Left ventricle myocardium superior (tissue), 1 donor: Measurements from ENCODE around the gene PLPPR1. TPM values are rescaled to one million over a fixed set of nuclear protein-coding genes. Genes with fewer than 3 reads are reported as not detected.
A peak's percentile ranks its signal among the peaks of the same experiment; 100 is the strongest.

ENCODE experiments used
- ATAC-seq: fragments of 200-7000 bp; cut with Tn5 transposase; one replicate; pipeline ENCODE4 v1.9.1; 2020; ENCODE audit warnings: mild to moderate bottlenecking, moderate library complexity
- DNase-seq: peaks from one replicate; pipeline ENCODE4 v3.0.0-alpha.2; 2020
- intact Hi-C: fragments of 100-400 bp; cut with micrococcal nuclease; formaldehyde crosslinking; loops from one replicate; pipeline ENCODE4 v1.11.0; 2022
- total RNA-seq: library from RNA; stranded (reverse); fragmentation: NEBNext Ultra II Directional; extraction: Animal tissue kit (Norgen Biotek cat#: 25700); gene quantifications from one replicate; pipeline ENCODE4 v1.2.1, GENCODE V29; 2021
- donor health status: DM: no; HTN: yes; CAD: no; lungs with severe emphysema.

Gene PLPPR1
- total RNA-seq, 1 donor from 2014 or later, result not detected

DNA sequence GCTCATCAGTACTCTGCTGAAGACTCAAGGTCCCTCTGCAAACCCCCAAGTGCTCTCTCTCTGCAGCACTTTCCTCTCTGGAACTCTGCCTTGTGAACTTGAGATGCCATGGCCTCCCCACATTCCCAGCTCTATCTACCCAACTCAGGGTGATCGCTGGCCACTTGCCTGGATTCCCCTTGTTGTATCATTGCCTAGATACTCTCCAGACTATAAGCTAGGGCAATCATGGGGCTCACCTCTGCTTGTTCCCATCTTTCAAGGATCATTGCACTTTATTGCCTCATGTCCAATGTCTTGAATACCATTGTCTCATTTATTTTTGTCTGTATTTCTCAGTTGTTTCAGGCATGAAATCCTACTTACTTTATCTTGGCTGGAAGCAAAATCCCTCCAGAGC, 144.1 kb downstream of the PLPPR1 start:
- intact Hi-C loops, result no loop called here

DNA sequence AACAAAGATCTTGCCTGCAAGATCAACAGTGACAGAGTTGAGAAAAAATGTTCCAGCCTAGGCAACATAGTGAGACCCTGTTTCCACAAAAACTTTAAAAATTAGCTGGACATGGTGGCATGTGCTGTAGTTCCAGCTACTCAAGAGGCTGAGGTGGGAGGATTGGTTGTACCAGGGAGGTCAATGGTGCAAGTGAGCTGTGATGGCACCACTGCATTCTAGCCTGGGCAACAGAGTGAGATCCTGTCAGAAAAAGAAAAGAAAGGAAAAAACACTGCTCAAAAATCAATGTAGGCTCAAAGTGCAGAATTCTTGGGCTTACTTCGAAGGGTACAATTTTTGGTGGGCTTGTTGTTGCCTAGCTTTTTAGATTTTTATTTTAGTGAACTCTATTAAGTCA, 145.4 kb downstream of the PLPPR1 start:
- intact Hi-C loops, result no loop called here
- no peak for DNase-seq
- ATAC-seq, result no peak

More for the DNA sequence above, 144.1 kb downstream of the PLPPR1 start:
- ATAC-seq (no peak), DNase-seq (no peak)

DNA sequence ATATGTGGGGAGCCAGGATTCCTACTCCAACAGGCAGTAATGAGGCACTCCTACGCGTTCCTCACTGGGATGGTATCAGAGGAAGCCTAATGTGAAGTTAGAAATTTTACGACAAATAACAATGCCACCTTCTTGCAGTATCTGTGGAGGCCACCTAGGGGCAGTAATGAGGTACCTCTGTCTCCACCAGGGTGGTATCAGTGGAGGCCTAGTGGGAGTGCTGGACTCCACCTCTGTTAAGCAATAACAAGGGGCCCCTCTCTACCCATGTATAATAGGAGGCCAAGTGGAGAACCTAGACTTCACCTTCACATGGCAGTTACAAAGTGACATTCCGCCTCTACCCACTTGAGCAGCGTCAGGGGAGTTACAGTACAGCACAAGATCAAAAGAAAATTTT, 147.9 kb downstream of the PLPPR1 start:
- ATAC-seq (no peak), DNase-seq (no peak)
- intact Hi-C loops, result no loop called here

DNA sequence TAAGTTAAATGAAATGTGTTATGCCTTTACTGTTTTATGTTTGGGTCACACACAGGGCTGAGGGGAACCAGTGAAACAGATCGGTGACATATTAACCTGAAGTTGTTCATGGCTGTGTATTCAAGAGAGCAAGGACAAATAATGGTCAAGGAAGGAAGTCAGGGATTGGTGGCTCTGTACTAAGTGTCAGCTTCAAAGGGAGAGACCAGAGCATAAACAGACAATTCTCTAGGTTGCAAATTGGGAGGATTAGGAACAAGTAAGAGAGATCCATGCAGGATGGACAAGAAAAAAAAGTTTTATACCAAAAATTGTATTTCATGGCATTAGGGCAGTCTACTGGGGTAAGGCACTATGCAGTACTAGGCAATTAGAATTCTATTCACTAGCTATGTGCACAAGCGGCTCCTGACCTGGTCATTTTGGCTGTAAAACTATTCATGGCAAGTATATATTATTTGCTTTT, 156.3 kb downstream of the PLPPR1 start:
- DNase-seq, result no peak
- no peak for ATAC-seq
- intact Hi-C loops, result no loop called here

DNA sequence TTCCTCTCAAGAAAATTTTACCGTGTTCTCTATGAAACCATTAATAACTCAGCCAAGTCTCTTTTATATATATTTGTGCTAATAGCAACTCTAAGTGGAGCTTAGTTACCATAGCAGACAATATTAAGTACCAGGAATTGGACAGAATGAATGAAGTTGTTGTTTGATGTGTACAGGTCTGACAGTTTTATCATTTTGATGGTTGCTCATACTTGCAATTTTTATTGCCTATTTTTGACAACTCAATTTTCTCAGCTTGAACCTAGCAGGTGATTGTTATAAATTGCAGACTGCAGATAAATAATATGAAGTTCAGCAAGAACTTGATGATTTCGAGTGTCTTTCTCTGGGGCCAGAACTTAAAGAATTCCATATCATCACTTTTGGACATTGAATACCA, 163.2 kb downstream of the PLPPR1 start:
- DNase-seq (no peak), ATAC-seq (no peak)
- intact Hi-C loops, result no loop called here

DNA sequence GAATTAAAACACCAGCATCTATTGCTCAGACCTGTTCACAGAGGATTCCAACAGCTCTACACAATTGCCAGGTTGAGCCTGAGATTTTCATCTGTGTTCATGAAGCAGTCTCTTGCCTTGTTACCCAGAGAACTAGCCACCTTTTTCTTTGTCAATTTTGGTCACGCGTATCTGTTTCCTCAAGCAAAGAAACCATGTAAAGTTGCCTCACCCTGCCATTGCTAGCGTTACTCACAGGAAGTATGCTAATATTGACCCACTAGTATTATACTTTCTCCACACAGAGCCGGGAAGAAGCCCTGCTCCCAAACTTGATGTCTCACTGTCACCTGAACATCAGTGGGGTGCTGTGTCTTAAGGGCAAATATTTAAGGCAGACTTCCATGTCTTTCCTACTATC, 168.5 kb downstream of the PLPPR1 start:
- ATAC-seq (no peak), DNase-seq (no peak)
- intact Hi-C loops, result no loop called here

DNA sequence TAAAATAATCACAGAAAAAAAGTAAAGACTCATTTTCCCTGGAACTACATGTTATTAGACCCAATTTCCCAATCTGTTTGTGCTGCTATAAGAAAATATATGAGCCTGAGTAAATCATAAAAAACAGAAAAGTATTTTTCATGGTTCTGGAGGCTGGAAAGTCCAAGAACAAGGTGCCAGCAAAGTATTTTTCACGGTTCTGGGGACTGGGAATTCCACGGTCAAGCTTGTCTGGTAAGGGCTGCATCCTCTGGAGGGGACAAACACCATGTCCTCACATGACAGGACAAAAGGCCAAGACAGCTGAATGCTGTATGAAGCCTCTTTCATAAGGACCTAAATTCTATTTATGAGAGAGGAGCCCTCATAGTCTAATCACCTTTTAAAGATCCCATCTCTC, 172.3 kb downstream of the PLPPR1 start:
- no peak for ATAC-seq
- intact Hi-C loops, result no loop called here
- no peak for DNase-seq

DNA sequence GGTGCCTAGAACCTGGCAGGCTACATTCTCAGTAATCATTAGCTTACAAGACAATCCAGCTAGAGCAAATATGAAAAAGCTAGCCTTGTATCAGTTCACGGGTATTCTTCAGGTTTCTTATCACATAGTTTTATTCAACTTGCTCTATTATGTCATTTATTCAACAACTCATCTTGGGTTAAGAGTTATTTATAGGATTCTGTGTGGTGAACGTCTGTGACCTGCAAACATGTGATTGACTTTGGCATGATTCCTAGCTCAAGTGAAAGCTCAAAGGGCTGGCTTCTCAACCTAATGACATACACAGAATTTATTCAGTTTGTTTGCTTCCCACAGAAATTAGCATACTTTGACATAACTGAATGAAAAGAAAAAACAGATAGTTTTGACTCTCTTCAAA, 173.1 kb downstream of the PLPPR1 start:
- intact Hi-C loops, result no loop called here
- DNase-seq (no peak), ATAC-seq (peak; percentile 79)

DNA sequence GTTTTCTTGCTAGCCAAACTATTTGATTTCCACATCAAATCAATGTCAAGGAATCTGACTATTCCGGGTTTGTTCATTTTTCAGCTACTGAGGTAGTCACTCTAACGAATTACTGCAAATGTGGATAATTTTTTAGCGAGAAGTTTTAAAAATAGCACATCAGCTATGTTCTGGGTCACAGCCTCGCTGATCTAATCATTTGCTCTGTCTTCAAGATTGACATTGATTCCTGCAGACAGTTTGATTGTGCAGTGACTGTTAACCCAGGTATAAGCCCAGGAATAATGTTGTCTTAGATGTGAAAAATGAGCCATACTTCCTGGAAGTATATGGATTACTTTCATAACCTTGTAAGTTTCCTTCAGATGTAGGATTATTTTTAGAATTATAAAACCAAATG, 181.1 kb downstream of the PLPPR1 start:
- ATAC-seq (no peak), DNase-seq (no peak)
- intact Hi-C loops, result no loop called here

DNA sequence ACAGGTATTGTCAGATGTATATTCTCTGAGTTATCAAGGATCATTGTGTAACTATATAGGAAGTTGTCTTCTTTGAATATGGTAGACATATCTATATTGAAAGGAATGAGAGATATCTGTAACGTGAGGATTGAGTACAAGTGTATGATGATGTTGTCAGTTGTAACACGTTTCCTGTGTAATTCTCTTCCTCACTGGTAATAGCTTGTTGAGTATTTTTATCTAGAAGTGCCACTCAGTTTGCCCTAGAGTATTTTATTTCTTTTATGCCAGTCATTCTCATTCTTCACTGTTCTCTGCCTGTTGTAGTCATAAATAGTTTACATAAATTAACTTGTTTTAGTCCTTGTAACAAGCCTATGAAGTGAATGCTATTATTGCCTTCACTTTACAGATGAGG, 184.1 kb downstream of the PLPPR1 start:
- intact Hi-C loops, result no loop called here
- no peak for ATAC-seq
- DNase-seq, result no peak

DNA sequence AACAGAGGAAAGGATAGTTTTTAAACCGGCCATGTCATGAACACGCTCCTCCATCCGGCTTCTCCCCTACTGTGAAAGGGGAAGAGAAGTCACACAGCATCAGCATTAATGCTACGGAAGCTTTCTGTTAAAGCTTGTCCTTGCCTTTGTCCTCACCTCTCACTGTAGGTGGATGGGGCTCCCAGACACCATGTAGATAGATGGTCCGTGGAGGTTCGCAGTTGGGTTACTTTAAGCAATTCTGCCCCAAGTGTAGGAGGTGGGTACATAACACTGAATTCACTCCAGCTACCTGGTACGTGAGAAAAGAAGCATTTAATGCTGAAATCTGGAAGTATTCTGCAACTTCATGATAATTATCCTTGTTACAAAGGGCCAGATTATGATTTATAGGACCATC, 190.5 kb downstream of the PLPPR1 start:
- ATAC-seq (no peak), DNase-seq (no peak)

DNA sequence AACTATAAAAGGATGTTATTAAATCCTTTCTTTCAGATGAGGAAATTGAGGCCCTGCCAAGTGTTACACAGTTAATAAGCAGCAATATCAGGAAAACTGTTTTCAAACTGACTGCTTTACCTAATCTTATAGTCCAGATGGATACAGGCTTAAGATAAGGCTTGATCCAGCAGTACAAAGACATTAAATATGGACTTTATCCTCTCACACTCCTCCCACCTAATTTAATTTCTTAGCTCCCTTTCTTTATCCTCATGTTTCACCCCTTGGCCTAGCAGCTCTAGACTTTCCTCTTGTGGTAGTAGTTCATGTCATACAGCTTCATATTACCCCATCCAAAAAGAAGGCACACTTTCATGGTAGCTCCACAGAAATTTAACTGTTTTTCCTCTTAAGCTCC, 191.8 kb downstream of the PLPPR1 start:
- DNase-seq (no peak), ATAC-seq (no peak)
- intact Hi-C loops, result no loop called here

More for the DNA sequence above, 190.5 kb downstream of the PLPPR1 start:
- intact Hi-C loops, result no loop called here

DNA sequence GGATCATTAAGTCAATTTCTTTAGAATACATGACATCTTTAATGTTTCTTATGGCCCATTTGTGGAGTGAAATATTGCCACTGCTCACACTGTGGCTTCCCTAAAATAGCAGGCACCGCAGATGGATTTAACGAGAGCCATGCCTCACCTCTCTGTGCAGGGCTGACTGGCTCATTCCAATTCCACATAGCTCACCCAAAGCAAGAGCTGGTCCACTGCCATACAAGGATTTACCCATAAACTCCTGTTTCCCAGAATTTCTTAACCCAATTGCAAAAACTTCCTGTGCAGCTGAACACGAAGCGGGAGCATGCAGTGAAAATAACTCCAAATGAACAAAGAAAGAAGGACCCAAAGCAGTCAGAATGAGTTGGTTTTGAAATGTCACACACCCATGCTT, 196.7 kb downstream of the PLPPR1 start:
- DNase-seq (no peak), ATAC-seq (no peak)
- intact Hi-C loops, result no loop called here

DNA sequence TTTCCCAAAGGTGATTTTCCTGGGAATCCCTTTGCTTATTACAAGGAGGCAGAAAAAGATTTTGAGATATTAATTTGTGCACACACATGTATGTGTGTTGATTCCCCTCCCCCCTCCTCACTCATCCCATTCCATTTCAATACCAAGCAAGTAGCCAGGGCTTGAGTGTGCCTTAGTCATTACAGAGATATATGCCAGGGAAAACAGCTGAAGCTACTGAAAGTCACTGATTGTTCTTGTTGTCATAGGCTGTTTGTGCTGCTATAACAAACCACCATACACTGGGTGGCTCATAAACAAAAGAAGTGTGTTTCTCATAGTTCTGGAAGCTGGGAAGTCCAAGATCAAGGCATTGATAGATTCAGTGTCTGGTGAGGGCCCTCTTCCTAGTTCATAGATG, 197.6 kb downstream of the PLPPR1 start:
- ATAC-seq, result no peak
- intact Hi-C loops, result no loop called here
- no peak for DNase-seq

DNA sequence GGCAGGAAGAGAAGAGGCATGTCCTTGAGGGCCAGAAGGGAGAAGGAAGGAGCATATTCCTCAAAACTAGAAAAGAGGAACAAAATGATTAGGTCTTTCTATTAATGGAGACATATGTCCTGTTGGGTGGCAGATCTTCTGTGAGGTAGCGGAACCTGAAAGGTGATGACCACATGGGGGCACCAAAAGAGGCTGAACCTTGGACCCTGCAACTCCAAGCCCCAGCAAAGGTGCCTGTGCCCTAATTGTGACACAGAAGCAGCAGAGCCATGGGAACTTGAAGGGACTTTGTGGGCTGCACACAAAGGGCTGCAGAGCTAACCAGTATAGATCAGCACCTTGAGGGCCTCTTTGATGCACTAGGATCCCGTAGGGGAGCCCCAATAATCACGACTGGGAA, 198.3 kb downstream of the PLPPR1 start:
- intact Hi-C loops, result no loop called here
- DNase-seq (no peak), ATAC-seq (no peak)

DNA sequence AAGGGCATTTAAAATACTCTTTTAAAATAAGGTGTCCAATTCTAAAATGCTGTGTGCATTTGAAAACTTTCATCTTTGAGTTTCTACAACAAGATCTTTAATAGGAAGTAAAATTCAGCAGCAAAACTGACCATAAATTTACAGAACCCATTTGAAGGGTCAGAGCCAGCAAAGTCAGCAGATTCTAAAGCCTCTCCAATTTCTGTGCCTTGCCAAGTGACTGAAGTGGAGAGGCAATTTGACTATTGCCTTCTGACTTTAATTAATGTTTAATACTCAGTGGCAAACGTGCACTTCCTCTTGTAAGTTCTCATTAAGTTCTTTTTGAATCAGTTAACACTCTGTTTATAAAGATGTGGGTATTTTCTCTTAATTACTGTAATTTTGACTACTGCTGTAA, 201.1 kb downstream of the PLPPR1 start:
- ATAC-seq, result no peak

DNA sequence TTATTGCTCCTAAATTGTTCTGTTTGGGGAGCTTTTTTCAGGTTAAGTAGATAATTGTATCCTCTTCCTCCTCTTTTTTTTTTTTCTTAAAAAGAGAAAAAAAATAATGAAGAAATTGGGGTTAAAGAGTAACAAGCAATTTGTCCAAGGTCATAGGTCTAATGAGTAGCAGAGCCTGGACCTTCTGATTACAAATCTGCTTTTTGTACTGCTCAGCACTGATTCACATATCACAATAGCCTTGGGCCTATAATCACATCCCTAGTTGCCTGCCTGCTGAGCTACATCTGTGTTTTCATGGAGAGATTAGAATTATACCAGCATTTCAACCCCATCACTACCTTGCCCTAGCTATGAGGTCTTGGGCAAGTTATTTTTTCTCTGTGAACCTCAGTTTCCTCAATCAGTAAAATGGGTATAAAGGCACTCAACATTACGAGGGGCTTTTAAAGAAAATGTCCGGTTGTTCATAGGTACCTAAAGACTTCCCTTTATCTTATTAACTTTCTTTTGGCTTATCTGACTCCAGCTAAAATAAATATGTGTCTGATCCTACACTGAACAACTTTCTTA, 204.0 kb downstream of the PLPPR1 start:
- DNase-seq, result no peak
- no peak for ATAC-seq
- intact Hi-C loops, result loop anchor here (10.0 kb wide), 2 partner anchors 108 to 528 kb away; no protein-coding TSS in a partner anchor

More for the DNA sequence above, 201.1 kb downstream of the PLPPR1 start:
- DNase-seq, result no peak
- intact Hi-C loops, result loop anchor here (10.0 kb wide), 2 partner anchors 105 to 525 kb away; no protein-coding TSS in a partner anchor

DNA sequence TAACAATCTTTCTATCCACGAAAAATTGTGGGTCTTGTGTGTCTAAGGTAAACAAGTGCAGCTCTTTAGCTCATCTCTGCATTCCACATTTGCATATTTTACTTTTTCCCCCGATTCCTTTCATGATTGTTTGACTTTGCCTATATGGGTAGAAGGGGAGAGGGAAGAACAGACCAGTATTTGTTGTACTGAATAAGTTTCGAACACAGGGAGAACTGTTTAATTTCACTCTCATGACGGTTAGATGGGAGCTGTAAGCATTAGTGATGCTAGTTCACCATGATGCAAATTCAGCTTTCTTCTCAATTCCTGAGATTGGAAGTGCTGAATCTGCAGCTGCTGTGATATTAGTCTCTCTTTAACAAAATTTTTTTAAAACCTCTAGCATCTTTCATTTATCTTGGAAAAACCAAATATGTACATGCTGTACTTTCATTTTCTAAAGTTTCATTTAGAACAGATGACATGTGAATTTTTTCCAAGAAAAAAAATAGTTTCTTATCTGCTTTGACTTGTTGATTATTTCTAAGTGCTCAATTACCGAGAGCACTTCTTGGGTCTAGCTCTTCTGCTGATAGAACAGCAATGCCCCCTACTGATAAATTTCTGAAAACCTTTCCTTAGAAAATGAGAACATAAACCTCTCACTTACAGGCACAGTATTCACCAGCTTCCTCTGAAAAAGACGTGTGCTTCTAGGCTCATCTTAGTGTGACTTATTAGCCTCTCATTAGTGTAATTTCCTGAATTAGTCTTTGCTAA, 206.8 kb downstream of the PLPPR1 start:
- intact Hi-C loops, result loop anchor here (10.0 kb wide), 2 partner anchors 110 to 530 kb away; no protein-coding TSS in a partner anchor
- ATAC-seq, result no peak
- no peak for DNase-seq

DNA sequence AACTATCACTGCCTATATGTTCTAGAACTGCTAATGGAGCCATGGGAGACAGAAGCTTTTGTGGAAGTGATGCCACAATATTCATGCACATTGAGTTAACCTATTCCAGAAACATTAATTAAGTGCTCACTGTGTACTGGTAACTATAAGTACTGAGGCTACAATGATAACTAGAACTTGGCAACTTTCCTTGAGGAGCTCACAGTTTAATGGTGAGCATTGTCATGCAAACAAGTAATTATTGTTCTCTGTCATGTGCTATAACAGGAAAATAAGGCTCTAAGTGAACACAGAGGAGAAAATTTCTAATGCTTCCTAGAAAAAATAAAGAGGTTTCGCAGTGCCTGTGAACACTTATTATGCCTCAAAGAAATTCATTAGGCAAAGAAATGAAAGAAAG, 214.1 kb downstream of the PLPPR1 start:
- no peak for ATAC-seq

DNA sequence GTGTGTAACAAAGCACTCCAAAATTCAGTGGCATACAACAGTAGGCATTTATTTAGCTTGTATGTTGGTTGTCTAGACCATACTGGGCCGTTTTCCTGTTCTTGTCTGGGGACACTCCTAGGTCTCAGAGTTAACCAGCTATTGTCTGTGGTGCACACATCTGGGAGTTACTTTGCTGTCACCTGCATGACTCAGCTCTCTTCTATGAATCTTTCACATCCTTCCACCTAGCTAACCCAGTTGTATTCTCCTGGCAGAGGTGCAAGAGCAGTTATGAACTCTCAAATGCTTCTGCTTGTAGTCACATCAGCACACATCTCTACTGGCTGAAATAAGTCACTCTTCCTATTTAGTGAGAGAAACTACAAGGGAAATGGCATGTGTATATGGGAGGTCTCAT, 218.2 kb downstream of the PLPPR1 start:
- DNase-seq (no peak), ATAC-seq (no peak)
- intact Hi-C loops, result no loop called here

More for the DNA sequence above, 214.1 kb downstream of the PLPPR1 start:
- DNase-seq, result no peak
- intact Hi-C loops, result no loop called here

DNA sequence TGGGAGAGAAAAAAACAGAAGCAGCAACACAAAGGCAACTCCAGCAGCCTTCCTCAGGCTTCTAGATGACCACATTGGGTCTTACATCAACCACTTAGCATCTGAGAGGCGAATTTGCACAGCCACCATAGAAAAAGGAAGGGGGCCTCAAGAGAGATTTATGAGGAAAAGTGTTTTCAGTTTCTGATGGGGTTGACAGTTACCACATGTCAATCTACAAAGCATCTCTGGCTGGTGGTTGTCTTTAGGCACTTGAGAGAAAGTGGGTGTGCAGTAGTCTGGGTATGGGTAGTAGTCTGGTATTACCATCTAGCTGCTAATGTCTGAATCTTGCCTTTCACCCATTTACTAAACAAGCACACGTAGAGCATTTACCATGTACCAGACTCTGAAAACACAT, 218.8 kb downstream of the PLPPR1 start:
- DNase-seq (no peak), ATAC-seq (no peak)
- intact Hi-C loops, result no loop called here
